IgD-negative memory B cell (primary cell): ENCODE measurements around the gene ST6GALNAC4. TPM values are rescaled to one million over a fixed set of nuclear protein-coding genes. Genes with fewer than 3 reads are reported as not detected.
"Not testable (repeated sequence)": the region's sequence is repeated elsewhere in the genome, so short reads cannot be mapped to it uniquely, and the experiment has no call there.

Experiments used
- H3K27ac Mint-ChIP-seq, 3 donors: one replicate each; pipeline ENCODE4 v1.8.0; 2020 to 2022; ENCODE audit warnings: mild to moderate bottlenecking in 3 of 3, mixed read lengths in 3 of 3, moderate library complexity in 1 of 3
- H3K27me3 Mint-ChIP-seq: one replicate; pipeline ENCODE4 v1.8.0; 2021; ENCODE audit warnings: mixed read lengths
- H3K36me3 Mint-ChIP-seq: one replicate; pipeline ENCODE4 v1.8.0; 2020; ENCODE audit warnings: mild to moderate bottlenecking, mixed read lengths
- H3K4me1 Mint-ChIP-seq, 3 donors: one replicate each; pipeline ENCODE4 v1.8.0; 2020 to 2022; ENCODE audit warnings: mixed read lengths in 3 of 3, mild to moderate bottlenecking in 1 of 3
- H3K4me3 Mint-ChIP-seq, 4 donors: one replicate each; pipeline ENCODE4 v1.8.0; 2020 to 2022; ENCODE audit warnings: mild to moderate bottlenecking in 4 of 4, mixed read lengths in 4 of 4, moderate library complexity in 3 of 4
- H3K9me3 Mint-ChIP-seq, 3 donors: one replicate each; pipeline ENCODE4 v1.8.0; 2020 to 2021; ENCODE audit warnings: mixed read lengths in 3 of 3, mild to moderate bottlenecking in 1 of 3
- polyA plus RNA-seq: library from polyadenylated mRNA; unstranded; fragments of 300-500 nt; fragmentation: Illumina TruSeq; gene quantifications from one replicate; pipeline ENCODE4 v1.2.3, GENCODE V29; 2021

Gene ST6GALNAC4
- polyA plus RNA-seq, 1 donor from 2014 or later: 32.5 TPM

DNA sequence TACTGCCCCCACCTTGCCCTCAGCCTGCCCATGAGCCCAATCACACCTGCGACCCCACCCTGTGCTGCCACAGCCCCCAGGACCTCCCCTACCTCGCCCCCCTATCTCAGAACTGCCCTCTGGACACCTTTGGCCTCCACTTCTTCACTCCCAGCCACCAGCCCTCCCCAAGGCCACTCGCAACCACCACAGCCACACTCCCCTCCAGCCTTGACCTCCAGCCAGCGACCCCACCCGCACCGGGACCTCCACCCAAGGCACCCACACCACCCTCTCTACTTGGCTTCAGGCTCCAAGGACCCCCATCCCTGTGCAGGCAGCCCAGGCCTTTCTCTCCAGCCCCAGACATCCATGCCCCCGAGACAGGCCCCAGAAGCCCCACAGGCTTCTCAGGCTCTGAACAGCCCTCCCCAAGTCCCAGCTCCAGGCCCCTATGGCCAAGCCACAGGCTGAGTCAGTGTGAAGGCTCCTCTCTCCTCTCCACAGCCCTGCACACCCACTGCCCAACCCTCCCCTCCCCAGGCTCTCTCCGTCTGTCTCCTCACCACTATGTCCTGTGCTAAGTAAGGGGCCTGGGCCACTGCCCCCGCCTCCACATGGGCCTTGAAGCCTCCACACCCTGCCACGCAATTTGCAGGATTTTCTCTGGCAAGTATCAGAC, 41.4 kb downstream of the ST6GALNAC4 start:
- Mint-ChIP-seq H3K36me3 (no peaks in the 10 kb centered on the region), H3K27me3 (peaks cover 10% of the 10 kb centered on the region), H3K9me3 (no peaks in the 10 kb centered on the region), H3K4me3 (peak overlapping the region in 1 of 4 donors; percentile 27), H3K4me1 (peaks cover 11 to 14% (median 13%) of the 10 kb centered on the region in 3 donors), H3K27ac (no peak overlapping the region)

DNA sequence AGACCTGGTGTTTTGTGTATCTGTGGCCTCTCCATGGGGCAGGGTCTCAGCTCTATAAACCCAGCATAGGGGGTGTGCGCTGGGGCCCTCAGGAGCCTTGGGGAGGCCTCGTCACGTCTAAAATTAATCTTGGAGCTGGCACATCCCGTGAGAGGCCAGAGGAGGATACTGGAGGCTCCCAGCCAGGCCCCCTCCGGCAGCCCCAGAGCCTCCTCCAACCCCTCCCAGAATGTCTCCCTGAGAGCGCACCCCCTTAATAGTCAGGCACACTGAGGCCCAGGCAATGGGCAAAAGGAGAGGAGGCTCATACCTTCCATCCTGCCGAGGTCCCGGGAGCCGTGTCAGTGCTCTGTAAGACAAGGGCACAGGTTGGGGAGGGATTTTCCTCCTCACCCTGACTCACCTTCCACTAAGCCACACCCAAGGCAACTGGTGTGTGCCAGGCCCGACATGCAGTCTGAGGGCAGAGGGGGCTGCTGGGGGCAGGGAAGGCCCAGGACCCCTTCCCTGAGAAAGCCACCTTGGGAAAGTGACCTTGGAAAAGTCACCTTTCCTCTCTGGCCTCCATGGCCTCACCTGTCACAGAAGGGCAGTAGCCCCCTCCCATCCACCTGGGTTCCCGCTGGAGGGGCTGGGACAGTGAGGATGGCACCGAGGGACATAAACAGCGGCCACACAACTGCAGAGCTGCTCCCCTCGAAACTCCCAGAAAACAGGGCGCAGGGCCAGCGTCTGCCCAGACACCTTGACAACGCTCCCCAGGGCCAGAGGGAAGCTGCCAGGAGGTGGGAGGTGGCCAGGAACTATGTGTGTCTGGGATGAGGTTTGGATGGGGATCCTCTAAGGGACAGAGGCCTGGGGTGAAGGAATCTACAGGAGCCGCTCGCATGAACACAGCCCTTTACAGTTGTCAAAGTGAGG, 42.3 kb downstream of the ST6GALNAC4 start:
- H3K36me3 Mint-ChIP-seq: no peaks in the 10 kb centered on the region
- peaks cover 9 to 13% (median 12%) of the 10 kb centered on the region in 3 donors for H3K4me1 Mint-ChIP-seq
- peaks cover 10% of the 10 kb centered on the region for H3K27me3 Mint-ChIP-seq
- H3K4me3 Mint-ChIP-seq: peak overlapping the region in 1 of 4 donors; percentile 65
- H3K27ac Mint-ChIP-seq: no peak overlapping the region
- H3K9me3 Mint-ChIP-seq: no peaks in the 10 kb centered on the region

DNA sequence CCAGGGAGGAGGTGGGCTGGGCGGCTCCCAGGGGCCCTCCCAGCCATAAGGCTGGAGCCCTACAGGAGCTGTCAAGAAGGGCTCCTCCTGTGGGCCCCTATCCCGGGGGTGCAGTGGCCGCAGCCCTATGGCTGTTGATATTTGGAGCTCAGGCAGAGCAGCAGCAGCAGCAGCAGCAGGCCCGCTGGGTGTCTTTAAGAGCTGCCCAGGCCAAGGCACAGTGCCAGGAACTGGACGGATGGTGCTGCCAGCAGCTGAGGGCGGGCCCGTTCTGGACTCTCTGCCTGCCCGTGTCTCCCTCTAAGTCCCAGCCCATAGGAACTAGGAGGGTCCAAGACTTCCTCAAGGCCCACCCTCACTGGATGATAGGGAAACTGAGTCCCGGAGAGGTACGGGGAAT, 43.0 kb downstream of the ST6GALNAC4 start:
- H3K4me1 Mint-ChIP-seq: peaks cover 6 to 10% (median 9%) of the 10 kb centered on the region in 3 donors
- no peaks in the 10 kb centered on the region for H3K9me3 Mint-ChIP-seq
- peaks cover 10% of the 10 kb centered on the region for H3K27me3 Mint-ChIP-seq
- H3K4me3 Mint-ChIP-seq: no peak overlapping the region
- H3K27ac Mint-ChIP-seq: no peak overlapping the region
- H3K36me3 Mint-ChIP-seq: no peaks in the 10 kb centered on the region

DNA sequence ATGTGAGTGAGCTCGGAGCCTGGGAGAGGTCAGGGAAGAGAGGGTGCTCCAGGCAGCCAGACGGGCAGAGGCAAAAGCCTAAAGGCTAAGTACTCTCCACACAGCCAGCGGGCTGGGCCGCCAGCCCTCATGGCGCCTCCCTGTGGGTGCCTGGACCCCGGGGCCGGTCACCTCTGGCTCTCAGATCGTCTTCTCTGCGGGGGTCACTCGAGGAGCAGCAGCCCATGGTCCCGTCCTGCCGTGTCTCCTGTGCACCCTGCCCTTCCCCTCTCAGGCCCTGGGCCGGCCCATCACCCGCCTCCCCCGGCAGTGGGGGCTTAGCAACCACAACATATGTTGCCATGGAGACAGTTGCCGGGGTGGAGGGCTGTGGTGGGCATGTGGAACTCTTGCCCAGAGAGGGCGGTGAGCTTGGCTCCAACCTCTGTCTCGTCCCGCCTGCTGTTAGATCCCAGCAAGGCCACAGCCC, 43.6 kb downstream of the ST6GALNAC4 start:
- Mint-ChIP-seq H3K36me3 (no peaks in the 10 kb centered on the region), H3K27me3 (peaks cover 10% of the 10 kb centered on the region), H3K4me1 (peaks cover 3 to 7% (median 6%) of the 10 kb centered on the region in 3 donors), H3K9me3 (no peaks in the 10 kb centered on the region), H3K27ac (no peak overlapping the region), H3K4me3 (no peak overlapping the region)

DNA sequence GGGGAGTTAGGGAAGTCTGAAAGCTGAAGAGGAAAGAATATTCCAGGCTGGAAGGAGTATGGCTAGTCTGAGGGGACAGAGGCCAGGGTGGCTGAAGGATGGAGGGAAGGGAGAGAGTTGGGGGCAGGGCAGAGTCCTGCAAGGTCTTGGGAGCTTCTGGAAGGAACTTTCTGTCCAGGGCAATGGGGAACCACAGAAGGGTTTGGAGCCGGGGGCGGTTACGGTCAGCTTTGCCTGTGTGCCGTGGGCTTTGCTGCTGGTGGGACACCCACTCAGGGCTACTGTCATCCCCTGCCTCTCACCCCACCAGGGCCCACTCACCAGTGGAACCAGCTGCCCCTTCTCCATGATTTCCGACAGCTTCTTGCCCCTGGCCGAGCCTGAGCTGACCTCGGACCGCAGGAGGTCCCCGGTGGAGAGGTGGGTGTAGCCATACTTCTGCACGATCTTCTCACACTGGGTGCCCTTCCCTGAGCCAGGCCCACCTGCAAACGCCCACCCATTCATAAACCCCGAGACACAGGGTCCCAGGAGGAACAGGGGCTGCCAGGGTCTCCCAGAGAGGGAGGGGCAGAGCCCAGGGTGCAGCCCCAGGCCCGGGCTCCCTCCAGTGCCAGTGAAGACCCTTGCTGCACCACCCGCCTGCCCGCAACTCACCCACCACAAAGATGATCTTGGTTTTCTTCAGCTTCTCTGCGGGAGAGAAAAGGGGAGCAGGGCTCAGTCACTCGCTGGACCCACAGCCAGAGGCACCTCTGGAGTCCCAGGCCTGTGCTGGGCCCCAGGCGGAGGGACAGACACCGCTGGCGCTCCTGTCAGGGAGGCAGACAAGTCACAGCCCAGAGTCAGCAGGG, 44.2 kb downstream of the ST6GALNAC4 start:
- Mint-ChIP-seq H3K4me1 (peaks cover 1 to 4% (median 4%) of the 10 kb centered on the region in 3 donors), H3K9me3 (no peaks in the 10 kb centered on the region), H3K27ac (no peak overlapping the region), H3K4me3 (no peak overlapping the region), H3K27me3 (peaks cover 8% of the 10 kb centered on the region), H3K36me3 (no peaks in the 10 kb centered on the region)

DNA sequence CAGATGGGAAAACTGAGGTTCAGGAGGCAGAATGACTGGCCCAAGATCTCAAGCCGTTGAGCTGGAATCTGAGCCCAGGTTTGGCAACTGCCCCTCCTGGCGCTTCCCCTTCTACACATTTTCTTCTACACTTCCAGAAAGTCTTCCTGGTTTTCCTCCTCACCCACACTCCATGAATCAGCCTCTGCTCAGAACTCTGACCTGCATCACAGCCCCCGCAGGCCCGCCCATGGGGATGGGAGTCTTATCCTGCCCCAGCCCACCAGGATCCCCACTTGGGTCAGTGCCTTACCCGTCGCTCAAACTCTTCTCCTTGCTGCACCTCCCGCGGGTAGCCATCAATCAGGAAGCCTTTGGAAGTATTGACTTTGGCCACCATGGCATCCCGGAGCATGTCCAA, 45.3 kb downstream of the ST6GALNAC4 start:
- Mint-ChIP-seq H3K9me3 (no peaks in the 10 kb centered on the region), H3K27me3 (peaks cover 5% of the 10 kb centered on the region), H3K36me3 (no peaks in the 10 kb centered on the region), H3K4me3 (no peak overlapping the region), H3K27ac (no peak overlapping the region), H3K4me1 (peaks cover 2 to 7% (median 5%) of the 10 kb centered on the region in 3 donors)

DNA sequence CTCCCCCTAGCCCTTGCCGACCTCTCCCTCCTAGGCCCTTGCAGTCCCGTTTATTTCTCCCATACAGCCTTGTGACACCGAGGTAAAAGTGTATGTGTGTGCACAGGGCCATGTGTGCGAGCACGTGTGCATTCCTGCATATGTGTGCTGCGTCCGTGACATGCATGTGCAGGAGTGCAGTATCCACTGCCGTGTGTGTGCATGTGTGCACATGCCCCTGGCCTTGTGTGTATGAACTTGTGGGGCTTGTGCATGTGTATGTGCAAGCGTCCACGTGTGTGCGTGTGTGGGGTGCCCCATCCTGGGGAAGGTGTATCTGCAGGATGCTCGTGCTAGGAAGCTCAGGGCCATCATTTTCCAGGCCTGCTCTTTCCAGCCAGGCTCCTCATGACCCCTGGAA, 46.0 kb downstream of the ST6GALNAC4 start:
- Mint-ChIP-seq H3K9me3 (no peaks in the 10 kb centered on the region), H3K4me3 (no peak overlapping the region), H3K27me3 (peaks cover 2% of the 10 kb centered on the region), H3K4me1 (peaks cover 8 to 14% (median 10%) of the 10 kb centered on the region in 3 donors), H3K36me3 (no peaks in the 10 kb centered on the region), H3K27ac (no peak overlapping the region)

DNA sequence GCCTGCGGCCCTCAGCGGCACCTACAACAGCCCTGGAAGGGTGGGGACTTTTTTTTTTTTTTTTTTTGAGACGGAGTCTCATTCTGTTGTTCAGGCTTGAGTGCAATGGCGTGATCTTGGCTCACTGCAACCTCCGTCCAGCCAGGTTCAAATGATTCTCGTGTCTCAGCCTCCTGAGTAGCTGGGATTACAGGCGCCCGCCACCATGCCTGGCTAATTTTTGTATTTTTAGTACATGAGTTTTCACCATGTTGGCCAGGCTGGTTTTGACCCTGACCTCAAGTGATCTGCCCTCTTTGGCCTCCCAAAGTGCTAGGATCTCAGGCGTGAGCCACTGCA, 46.7 kb downstream of the ST6GALNAC4 start:
- H3K4me3 Mint-ChIP-seq, H3K27me3 Mint-ChIP-seq, H3K36me3 Mint-ChIP-seq, H3K9me3 Mint-ChIP-seq: not testable (repeated sequence)
- peak overlapping the region in 2 of 3 donors; percentile 53 to 64 for H3K27ac Mint-ChIP-seq
- H3K4me1 Mint-ChIP-seq: peaks cover 16 to 21% (median 18%) of the 10 kb centered on the region in 3 donors

DNA sequence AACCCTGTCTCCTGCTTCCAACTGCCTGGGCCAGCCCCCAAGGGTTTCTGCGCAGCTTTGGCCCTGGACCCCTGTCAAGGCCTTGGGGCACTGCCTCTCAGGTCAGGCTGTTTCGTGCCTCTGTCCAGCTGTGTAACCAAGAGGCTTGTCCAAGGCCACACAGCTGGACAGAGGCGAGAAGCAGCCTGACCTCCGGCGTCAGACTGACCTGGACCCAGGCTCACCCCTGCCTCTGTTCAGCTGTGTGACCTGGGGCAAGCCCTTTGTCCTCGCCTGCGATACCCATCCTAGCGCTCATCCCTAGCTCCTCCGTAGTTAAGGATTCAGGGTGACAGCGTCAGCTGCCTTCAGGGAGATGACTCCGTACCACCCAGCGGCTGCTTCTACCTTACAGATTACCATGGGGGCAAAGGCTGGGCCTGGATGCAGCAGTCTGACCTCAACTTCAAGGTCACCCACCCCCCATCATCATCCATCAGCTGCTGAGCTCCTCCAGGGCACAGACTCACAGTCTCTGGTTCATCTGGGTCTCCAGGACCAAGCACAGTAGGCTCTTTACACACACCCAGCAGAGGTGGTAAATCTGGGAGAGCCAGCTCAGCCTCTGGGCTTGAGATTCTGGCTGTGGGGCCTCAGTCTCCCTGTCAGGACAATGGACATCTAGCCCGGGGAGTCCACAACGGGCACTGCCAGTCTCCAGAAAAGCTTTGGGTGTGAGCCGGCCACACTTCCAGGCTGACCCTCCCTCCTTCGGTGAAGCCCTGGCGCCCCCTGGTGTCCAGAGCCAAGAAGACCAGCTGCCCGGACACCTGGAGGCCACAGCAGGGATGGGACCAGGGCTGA, 47.3 kb downstream of the ST6GALNAC4 start:
- no peak overlapping the region for H3K4me3 Mint-ChIP-seq
- peaks cover 2% of the 10 kb centered on the region for H3K36me3 Mint-ChIP-seq
- no peaks in the 10 kb centered on the region for H3K27me3 Mint-ChIP-seq
- no peaks in the 10 kb centered on the region for H3K9me3 Mint-ChIP-seq
- H3K27ac Mint-ChIP-seq: peak overlapping the region in 2 of 3 donors; percentile 53 to 64
- H3K4me1 Mint-ChIP-seq: peaks cover 22 to 25% (median 22%) of the 10 kb centered on the region in 3 donors

DNA sequence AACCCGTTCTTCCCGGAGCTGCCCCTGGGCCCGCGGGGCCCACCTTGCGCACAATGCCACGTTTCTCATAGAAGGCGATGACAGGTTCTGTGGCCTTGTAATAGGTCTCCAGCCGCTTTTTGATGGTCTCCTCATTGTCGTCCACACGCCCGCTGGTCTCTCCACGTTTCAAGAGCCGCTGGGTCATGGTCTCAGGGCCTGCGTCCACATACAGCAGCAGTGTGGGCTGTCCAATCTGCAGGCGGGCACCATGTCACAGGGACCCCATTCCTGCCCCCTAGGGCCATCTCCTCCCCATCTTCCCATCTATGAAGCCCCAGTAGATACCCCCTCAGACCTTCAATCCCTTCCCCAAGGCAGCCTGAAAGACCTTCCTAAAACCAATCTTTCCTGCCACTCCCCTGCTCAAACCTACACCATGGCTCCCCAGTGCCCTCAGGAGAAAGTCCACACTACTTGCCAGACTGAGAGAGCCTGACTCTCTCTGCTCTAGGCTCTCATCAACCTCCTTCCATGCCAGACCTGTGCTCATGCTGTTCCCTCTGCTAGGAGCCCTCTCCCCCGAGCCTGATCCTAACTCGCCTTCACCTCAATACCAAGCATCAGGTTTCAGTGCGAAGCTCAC, 48.5 kb downstream of the ST6GALNAC4 start:
- no peaks in the 10 kb centered on the region for H3K27me3 Mint-ChIP-seq
- H3K4me1 Mint-ChIP-seq: peaks cover 22 to 25% (median 22%) of the 10 kb centered on the region in 3 donors
- H3K4me3 Mint-ChIP-seq: no peak overlapping the region
- no peaks in the 10 kb centered on the region for H3K9me3 Mint-ChIP-seq
- H3K27ac Mint-ChIP-seq: peak overlapping the region; percentile 76 to 92 (median 83)
- H3K36me3 Mint-ChIP-seq: peaks cover 2% of the 10 kb centered on the region

DNA sequence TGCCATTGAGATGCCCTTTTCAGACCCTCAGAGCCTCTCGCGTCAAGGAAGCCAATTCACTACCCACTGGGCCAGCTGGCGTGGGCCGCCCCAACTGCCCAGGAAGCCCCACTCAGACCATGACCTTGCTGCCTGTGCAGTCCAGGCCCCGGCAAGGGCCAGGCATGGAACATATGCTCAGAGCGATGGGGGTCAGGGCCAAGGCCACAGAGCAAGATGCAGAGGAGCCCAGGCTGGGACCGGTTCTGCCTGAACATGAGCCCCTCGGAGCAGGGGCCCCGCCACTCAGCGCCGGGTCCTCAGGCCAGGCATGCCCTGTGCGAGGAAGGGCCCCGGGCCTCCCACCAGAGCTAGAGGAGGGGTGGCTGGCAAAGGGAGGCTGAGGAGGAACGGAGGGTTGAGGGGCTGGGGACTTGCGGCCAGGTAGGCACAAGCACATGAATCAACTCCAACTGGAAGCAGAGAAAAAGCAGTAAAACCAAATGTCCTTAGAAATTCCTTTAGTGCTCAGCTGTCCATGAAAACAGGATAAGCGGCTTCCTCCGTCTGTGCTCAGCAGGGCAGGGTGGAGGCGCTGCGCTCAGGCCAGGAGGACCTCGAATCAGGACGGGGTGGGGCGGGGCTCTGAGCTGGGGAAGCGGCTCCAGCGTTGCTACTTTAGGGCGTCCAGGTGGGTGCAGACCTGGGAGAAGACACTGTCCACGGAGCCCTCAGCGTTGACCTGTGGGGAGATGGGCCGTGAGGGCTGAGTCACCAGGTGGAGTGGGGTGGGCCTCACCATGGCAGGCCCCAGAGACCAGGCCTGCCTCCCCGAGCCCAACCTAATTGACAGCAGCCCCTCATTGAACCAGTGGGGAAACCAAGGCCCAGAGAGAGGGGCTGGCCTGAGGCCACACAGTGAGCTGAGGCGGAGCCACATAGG, 49.2 kb downstream of the ST6GALNAC4 start:
- peak overlapping the region in 2 of 3 donors; percentile 76 to 92 for H3K27ac Mint-ChIP-seq

DNA sequence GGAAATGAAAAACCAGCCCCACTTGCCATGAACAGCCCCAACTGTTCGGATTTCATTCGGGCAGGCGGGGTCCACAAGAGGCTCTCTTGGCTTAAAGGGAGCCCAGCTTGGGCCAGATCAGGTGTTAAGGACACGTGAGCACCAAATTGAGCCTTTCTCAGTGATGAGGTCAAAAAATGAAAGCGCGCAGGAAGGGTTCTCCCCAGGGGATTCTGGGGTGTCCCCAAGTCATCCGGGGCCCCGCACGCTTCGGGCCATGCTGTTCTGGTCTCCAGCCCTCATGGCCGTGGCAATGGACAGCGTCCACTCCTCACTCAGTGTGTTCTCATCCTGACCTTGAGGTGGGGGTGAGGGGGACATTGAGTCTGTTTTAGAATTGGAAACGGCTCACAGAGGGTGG, 50.3 kb downstream of the ST6GALNAC4 start:
- Mint-ChIP-seq H3K36me3 (peaks cover 2% of the 10 kb centered on the region), H3K27me3 (no peaks in the 10 kb centered on the region), H3K9me3 (no peaks in the 10 kb centered on the region), H3K4me1 (peaks cover 34 to 38% (median 34%) of the 10 kb centered on the region in 3 donors), H3K27ac (peak overlapping the region; percentile 87 to 93 (median 92)), H3K4me3 (peak overlapping the region in 3 of 4 donors; percentile 7 to 77 (median 65))

More for the DNA sequence above, 49.2 kb downstream of the ST6GALNAC4 start:
- no peak overlapping the region for H3K4me3 Mint-ChIP-seq
- H3K9me3 Mint-ChIP-seq: no peaks in the 10 kb centered on the region
- no peaks in the 10 kb centered on the region for H3K27me3 Mint-ChIP-seq
- H3K4me1 Mint-ChIP-seq: peaks cover 27 to 31% (median 28%) of the 10 kb centered on the region in 3 donors
- peaks cover 2% of the 10 kb centered on the region for H3K36me3 Mint-ChIP-seq
